NCI-H748 (cell line): ENCODE measurements around the gene PTAFR.

Source experiments
- DNase-seq: peaks from one replicate; lab custom pipeline; 2025; ENCODE audit not compliant: unreplicated experiment; lab: John Stamatoyannopoulos, UW

Gene PTAFR

DNA sequence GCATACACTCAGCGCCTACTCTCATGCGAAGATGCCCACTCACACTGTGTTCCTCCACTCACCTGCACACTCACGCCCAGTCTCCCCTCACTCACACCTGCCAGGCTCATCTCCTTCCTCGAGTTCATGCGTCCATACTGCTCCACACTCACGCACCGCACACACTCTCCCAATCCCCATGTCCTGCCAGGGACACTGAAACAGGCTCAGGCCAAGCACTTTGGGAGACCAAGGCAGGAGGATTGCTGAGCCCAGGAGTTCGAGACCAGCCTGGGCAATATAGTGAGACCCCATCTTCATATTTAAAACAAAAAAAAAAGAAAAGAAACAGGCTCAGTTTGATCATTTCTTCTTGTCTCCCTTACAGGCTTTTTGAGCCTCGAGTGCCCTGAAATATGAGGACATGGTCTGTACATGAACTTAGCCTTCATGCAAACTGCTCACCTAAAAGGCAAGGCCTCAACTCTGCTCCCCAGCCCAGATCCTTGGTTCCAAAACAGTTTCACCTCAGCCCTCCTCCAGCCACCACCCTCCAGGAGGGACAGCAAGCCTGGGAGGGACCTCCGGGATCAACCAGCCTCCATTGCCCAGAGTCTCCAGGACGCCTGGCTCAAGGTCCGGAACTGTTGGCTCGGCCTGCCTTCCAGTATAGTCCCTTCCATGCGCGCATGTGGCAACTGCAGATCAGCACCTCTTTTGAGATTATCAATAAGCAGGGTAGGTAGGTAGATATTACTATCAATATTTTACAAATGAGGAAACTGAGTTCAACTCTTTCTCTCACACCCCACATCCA lies 2.4 kb upstream of the PTAFR start:
- no peak for DNase-seq

- DNase-seq, result no peak
Measured at GRCh38 chr1:28175955-28176485, 470 bp downstream of the PTAFR start.

GRCh38 chr1:28173980-28174297 lies 2.6 kb downstream of the PTAFR start:
- no peak for DNase-seq

- no peak for DNase-seq
Measured at GRCh38 chr1:28173151-28173979, 3.1 kb downstream of the PTAFR start.

GRCh38 chr1:28172713-28173150 lies 3.8 kb downstream of the PTAFR start:
- DNase-seq, result no peak

DNA sequence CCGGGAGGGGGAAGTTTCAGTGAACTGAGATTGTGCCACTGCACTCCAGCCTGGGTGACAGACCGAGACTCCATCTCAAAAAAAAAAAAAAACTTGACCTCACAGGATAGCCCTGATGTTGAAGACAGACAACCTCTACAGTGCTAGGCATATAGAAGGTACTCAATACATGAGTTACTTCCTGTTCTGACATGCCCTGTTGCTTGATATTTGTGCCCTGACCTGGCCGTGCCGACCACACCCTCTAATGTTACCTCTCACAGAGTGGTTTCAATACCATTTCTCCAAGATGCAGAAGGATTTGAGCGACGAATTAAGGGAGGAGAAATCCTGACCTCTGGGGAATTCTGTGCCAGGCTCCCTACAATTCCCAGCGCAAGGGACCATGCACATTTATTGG lies 5.2 kb downstream of the PTAFR start:
- DNase-seq, result no peak

- DNase-seq, result no peak
Measured at GRCh38 chr1:28170001-28170596, 6.4 kb downstream of the PTAFR start.

DNA sequence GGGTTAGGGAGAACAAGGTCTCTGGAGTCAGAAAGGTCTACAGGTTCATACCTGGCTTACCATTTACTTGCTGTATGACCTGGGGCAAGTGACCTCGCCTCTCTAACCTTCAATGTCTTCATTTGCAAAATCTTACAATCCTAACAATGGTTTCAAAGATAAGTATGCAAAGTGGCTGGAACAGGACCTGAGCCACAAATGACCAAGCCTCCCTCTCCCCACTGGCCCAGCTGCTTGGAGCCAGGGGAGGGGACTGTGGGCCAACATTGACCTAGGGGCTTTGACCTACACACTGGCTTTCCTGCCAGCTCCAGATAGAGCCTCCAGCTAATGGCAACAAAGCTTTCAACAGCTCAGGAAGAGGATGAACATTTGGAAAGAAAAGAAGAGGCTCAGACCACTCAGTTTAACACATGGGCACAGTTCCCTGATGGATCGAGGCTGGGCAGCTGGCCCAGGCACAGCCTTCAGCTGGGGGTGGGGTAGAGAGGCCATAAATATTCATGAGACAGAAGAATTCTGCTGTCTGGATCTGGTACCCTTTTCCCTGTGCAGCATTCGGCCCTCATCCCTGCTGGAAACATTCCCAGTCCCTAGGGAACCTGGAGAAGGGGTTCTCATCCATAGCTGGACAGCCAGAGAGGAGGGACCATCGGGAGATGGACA lies 12.9 kb downstream of the PTAFR start:
- DNase-seq, result no peak

- DNase-seq, result no peak
Measured at GRCh38 chr1:28162151-28162550, 14.3 kb downstream of the PTAFR start.

- DNase-seq, result no peak
Measured at GRCh38 chr1:28161751-28162150, 14.7 kb downstream of the PTAFR start.

DNA sequence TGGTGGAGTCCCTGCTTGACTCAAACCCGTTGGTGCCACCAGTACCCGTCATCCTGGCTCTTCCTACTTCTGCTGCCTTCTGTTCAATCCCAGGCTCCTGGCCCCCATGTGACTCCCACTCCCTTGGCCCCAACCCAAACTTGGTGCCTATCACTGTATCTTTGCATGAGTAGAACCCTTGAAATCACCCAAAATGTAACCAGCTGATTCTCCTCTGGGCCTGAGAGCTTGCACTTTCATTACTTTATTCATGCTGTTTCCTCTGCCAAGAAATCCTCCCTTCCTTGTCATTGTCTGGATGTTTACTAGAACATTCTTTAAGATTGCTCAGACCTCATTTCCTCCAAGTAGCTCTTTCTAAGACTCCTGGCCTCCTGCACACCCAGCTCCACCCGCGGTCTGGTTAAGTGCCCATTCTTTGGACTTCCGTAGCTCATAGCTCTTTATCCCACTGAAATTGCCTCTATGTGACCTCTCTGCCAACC lies 15.7 kb downstream of the PTAFR start:
- no peak for DNase-seq

DNA sequence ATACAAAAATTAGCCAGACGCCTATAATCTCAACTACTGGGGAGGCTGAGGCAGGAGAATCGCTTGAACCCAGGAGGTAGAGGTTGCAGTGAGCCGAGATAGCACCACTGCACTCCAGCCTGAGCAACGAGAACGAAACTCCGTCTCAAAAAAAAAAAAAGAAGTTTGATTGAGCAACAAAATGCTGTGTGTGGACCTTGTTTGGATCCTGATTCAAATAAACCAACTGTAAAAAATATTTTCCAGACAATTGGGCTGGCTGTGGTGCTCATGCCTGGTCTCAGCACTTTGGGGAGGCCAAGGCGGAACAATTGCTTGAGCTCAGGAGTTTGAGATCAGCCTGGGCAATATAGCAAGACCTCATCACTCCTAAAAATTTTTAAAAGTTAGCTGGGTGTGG lies 16.8 kb downstream of the PTAFR start:
- no peak for DNase-seq

DNA sequence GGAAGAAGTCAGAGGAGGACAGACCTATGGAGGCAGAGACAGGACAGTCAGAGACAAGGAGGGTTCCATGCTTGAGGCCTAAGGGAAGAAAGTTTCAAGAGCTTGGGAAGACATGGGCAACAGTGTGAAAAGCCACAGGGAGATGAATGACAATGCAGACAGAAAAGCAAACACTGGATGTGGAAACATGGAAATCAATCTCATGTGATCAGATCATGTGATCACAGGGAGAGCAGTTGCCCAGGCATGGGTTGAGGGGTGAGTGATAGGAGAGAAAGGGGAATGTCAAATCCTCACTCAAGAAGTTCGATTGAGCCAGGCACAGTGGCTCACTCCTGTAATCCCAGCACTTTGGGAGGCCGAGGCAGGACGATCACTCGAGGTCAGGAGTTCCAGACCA lies 17.2 kb downstream of the PTAFR start:
- DNase-seq, result no peak

GRCh38 chr1:28157894-28158293 lies 18.6 kb downstream of the PTAFR start:
- no peak for DNase-seq

- no peak for DNase-seq
Measured at GRCh38 chr1:28156821-28157220, 19.7 kb downstream of the PTAFR start.

DNA sequence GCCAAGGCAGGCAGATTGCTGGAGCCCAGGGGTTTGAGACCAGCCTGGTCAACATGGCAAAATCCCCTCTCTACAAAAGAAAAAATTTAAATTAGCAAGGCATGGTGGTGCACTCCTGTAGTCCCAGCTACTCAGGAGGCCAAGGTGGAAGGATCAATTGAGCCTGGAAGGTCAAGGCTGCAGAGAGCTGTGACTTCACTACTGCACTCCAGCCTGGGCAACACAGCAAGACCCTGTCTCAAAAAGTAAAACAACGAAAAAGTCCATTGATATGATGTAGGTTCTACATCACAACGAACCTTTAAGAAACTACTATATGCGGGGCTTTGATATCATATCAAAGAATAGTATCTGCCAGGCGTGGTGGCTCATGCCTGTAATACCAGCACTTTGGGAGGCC lies 20.9 kb downstream of the PTAFR start:
- no peak for DNase-seq

- no peak for DNase-seq
Measured at GRCh38 chr1:28154078-28154594, 22.4 kb downstream of the PTAFR start.

GRCh38 chr1:28150125-28150780 lies 26.2 kb downstream of the PTAFR start:
- no peak for DNase-seq

- DNase-seq, result no peak
Measured at GRCh38 chr1:28148880-28149195, 27.7 kb downstream of the PTAFR start.

DNA sequence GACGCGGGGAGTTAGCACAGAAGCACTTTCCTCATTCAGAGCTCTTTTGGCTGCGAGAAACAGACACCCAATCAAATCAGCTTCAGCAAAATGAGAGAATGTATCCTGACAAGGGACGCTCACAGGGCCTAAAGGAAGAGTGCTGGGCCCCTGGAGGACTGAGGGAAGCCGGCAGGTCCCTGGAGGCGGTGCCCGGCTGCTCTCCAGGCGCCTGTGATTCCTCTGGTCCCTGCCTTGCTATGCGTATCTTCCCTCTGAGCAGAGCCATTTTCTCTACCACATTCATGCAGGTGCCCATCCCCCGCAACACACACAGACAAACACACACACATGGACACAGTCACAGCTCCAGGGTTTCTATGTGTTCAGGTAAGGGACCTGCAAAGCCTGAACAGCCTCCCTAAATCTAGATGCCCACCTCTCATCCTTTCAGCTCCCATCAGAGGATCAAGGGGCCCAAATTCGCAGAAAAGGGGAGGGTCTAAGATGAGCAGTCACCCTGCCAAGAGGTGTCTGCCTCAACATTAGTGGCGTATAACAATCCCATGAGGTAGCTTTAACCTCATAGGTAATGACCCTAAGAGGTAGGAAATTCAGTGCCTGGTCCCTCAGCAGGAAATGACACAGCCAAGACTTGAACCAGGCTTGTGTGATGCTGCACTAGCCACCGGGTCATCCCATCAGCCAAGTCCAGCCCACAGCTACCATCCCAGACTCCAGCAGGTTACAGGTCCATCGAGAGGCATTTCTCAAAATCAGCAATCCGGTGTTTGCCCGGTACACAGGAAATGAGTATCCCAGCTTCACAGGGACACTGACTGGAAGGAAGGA lies 29.0 kb downstream of the PTAFR start:
- no peak for DNase-seq
